Spleen (tissue), 7 donors: ENCODE results near the gene ZDHHC3.

Experiments used
- CTCF ChIP-seq, 11 experiments: fragments of 200-600 bp in 7 of 11; fragments of 450-650 bp in 4 of 11; sonication (generic) in 4 of 11; IDR thresholded peaks in 8 of 11; conservative IDR thresholded peaks in 3 of 11; 1 replicate in 7 of 11; 2 replicates in 4 of 11; pipeline versions ENCODE4 v1.4.0 to v1.8.0; 2016 to 2021; ENCODE audit warnings: antibody characterized with exemption in 11 of 11, inconsistent platforms in 4 of 11, mild to moderate bottlenecking in 1 of 11
- POLR2AphosphoS5 ChIP-seq, 3 donors: sonication (generic); formaldehyde crosslinking; IDR thresholded peaks; one replicate each; pipeline ENCODE4 v1.5.1; 2017; ENCODE audit warnings: antibody characterized with exemption in 3 of 3
- donor health status: DM: no; HTN: no; CAD: no; lungs with moderate emphysema.
- donor health status: DM: no; HTN: no; CAD: no.
- donor health status: DM: no; HTN: no; CAD: no.

GRCh38 chr3:45010811-45011333 lies 34.9 kb upstream of the ZDHHC3 start:
- TF ChIP-seq POLR2AphosphoS5 (IDR thresholded peaks at IDR 0.05) (no peak), CTCF (IDR thresholded peaks at IDR 0.05 in 8 of 11, conservative IDR thresholded peaks at IDR 0.05 in 3 of 11) (no peak)
